SK-N-SH (cell line): Measurements from ENCODE around the gene BCL11A. TPM values are rescaled to one million over a fixed set of nuclear protein-coding genes. Genes with fewer than 3 reads are reported as not detected.

Experiments
- CTCF ChIA-PET: fragments of 300-600, 350-600 bp; formaldehyde crosslinking; extraction: SDS; loops from one replicate; lab custom pipeline; 2021; lab: Yijun Ruan, JAX
- POLR2A ChIA-PET: fragments of 350-600 bp; sonication (Branson Sonifier 250); formaldehyde crosslinking; extraction: SDS; loops from one replicate; lab custom pipeline; 2020; ENCODE audit warnings: antibody characterized with exemption, inconsistent platforms; lab: Yijun Ruan, JAX
- DNase-seq: peaks from one replicate; pipeline ENCODE4 v3.0.0; 2012
- H2AFZ ChIP-seq: fragments of 200-600 bp; sonication (generic); 2 replicates; pipeline ENCODE4 v1.8.1; 2016; ENCODE audit warnings: antibody characterized with exemption, mild to moderate bottlenecking, low read depth
- H3F3A ChIP-seq: fragments of 200-600 bp; sonication (generic); replicated peaks from 2 replicates; pipeline ENCODE3; 2016; ENCODE audit warnings: antibody characterized with exemption, mild to moderate bottlenecking; ENCODE audit not compliant: insufficient read depth
- H3K27ac ChIP-seq, 2 experiments: fragments of 200-500 bp in 1 of 2; fragments of 200-600 bp in 1 of 2; sonication (Bioruptor generic) in 1 of 2; sonication (generic), shearing (Covaris generic) in 1 of 2; 2 replicates each; pipeline versions ENCODE4 v1.5.1 to v1.6.1; 2014 to 2016; ENCODE audit warnings: low read depth in 2 of 2, inconsistent platforms in 1 of 2, low read length in 1 of 2, mild to moderate bottlenecking in 1 of 2, mixed read lengths in 1 of 2
- H3K27me3 ChIP-seq: fragments of 200-600 bp; sonication (generic), shearing (Covaris generic); 2 replicates; pipeline ENCODE4 v1.6.1; 2016; ENCODE audit warnings: mixed run types; ENCODE audit not compliant: insufficient read depth
- H3K36me3 ChIP-seq, 2 experiments: fragments of 200-500 bp in 1 of 2; fragments of 200-600 bp in 1 of 2; sonication (Bioruptor generic) in 1 of 2; sonication (generic) in 1 of 2; replicated peaks in 1 of 2; 2 replicates each; pipeline versions ENCODE3 to v1.5.1; 2014 to 2016; ENCODE audit warnings: low read length in 1 of 2, mild to moderate bottlenecking in 1 of 2; ENCODE audit not compliant: insufficient read depth in 2 of 2, control insufficient read depth in 1 of 2
- H3K4me1 ChIP-seq, 2 experiments: fragments of 200-500 bp in 1 of 2; fragments of 200-600 bp in 1 of 2; sonication (Bioruptor generic) in 1 of 2; sonication (generic), shearing (Covaris generic) in 1 of 2; 2 replicates each; pipeline versions ENCODE4 v1.5.1 to v1.6.1; 2014 to 2016; ENCODE audit warnings: low read depth in 1 of 2, low read length in 1 of 2, mixed run types in 1 of 2; ENCODE audit not compliant: insufficient read depth in 2 of 2, control insufficient read depth in 1 of 2
- H3K4me2 ChIP-seq: fragments of 200-600 bp; sonication (generic), shearing (Covaris generic); 2 replicates; pipeline ENCODE4 v1.6.1; 2017; ENCODE audit warnings: mixed run types
- H3K4me3 ChIP-seq, 2 experiments: fragments of 200-500 bp in 1 of 2; fragments of 200-600 bp in 1 of 2; sonication (Bioruptor generic) in 1 of 2; sonication (generic), shearing (Covaris generic) in 1 of 2; 2 replicates each; pipeline versions ENCODE4 v1.5.1 to v1.8.1; 2014 to 2016; ENCODE audit warnings: low read depth in 2 of 2, inconsistent platforms in 1 of 2, low read length in 1 of 2, mild to moderate bottlenecking in 1 of 2, mixed read lengths in 1 of 2, moderate library complexity in 1 of 2
- H3K79me2 ChIP-seq: fragments of 200-600 bp; sonication (generic); 2 replicates; pipeline ENCODE4 v1.8.1; 2017; ENCODE audit warnings: mild to moderate bottlenecking; ENCODE audit not compliant: insufficient read depth
- H3K9ac ChIP-seq: fragments of 200-600 bp; sonication (generic); 2 replicates; pipeline ENCODE4 v1.6.1; 2017; ENCODE audit warnings: mixed run types
- H3K9me2 ChIP-seq: fragments of 200-600 bp; sonication (generic); 2 replicates; pipeline ENCODE4 v1.6.1; 2017; ENCODE audit warnings: mixed run types
- H3K9me3 ChIP-seq: fragments of 200-600 bp; sonication (generic); 2 replicates; pipeline ENCODE4 v1.6.1; 2017; ENCODE audit warnings: mixed run types, mild to moderate bottlenecking, moderate library complexity
- H4K20me1 ChIP-seq: fragments of 200-600 bp; sonication (generic); 2 replicates; pipeline ENCODE4 v1.6.1; 2017; ENCODE audit warnings: mild to moderate bottlenecking, mixed run types; ENCODE audit not compliant: insufficient read depth
- CHD2 ChIP-seq: fragments of 150-350 bp; IDR thresholded peaks from 2 replicates; pipeline ENCODE4 v1.6.1; 2018; ENCODE audit warnings: low read length; ENCODE audit not compliant: partially characterized antibody
- CTCF ChIP-seq: fragments of 200-600 bp; sonication (generic); IDR thresholded peaks from 2 replicates; pipeline ENCODE4 v1.6.1; 2017; ENCODE audit warnings: antibody characterized with exemption, mild to moderate bottlenecking, moderate library complexity
- ELF1 ChIP-seq: IDR thresholded peaks from 2 replicates; pipeline ENCODE4 v1.4.0; 2012
- EP300 ChIP-seq, 2 experiments: IDR thresholded peaks; 2 replicates each; pipeline versions ENCODE4 v1.4.0 to v1.6.1; 2012; ENCODE audit warnings: borderline replicate concordance in 1 of 2, low read depth in 1 of 2, low read length in 1 of 2
- EZH2phosphoT487 ChIP-seq: fragments of 200-600 bp; sonication (generic); IDR thresholded peaks from 2 replicates; pipeline ENCODE4 v1.6.1; 2017; ENCODE audit warnings: low read depth, mixed run types, mild to moderate bottlenecking, antibody characterized with exemption, moderate library complexity, borderline replicate concordance
- FOXJ3 ChIP-seq: sonication (generic); formaldehyde crosslinking; IDR thresholded peaks from 2 replicates; pipeline ENCODE4 v1.5.1; 2020; ENCODE audit warnings: mild to moderate bottlenecking, missing genetic modification reagents
- FOXM1 ChIP-seq: IDR thresholded peaks from 2 replicates; pipeline ENCODE4 v1.4.0; 2012; ENCODE audit warnings: low read depth, mild to moderate bottlenecking
- MAX ChIP-seq: IDR thresholded peaks from 2 replicates; pipeline ENCODE4 v1.4.0; 2012; ENCODE audit warnings: low read depth
- MEF2A ChIP-seq: IDR thresholded peaks from 2 replicates; pipeline ENCODE4 v1.4.0; 2012; ENCODE audit warnings: low read depth, borderline replicate concordance
- MXI1 ChIP-seq: IDR thresholded peaks from 2 replicates; pipeline ENCODE4 v1.6.1; 2012; ENCODE audit warnings: mild to moderate bottlenecking, low read depth, low read length, improper control_type of control experiment
- NFIC ChIP-seq: IDR thresholded peaks from 2 replicates; pipeline ENCODE4 v1.4.0; 2012; ENCODE audit warnings: borderline replicate concordance
- NRF1 ChIP-seq: IDR thresholded peaks from 2 replicates; pipeline ENCODE4 v1.6.1; 2012; ENCODE audit warnings: low read depth, mild to moderate bottlenecking, low read length
- PBX3 ChIP-seq: IDR thresholded peaks from 2 replicates; pipeline ENCODE4; 2012
- RCOR1 ChIP-seq: fragments of 150-350 bp; IDR thresholded peaks from 2 replicates; pipeline ENCODE4 v1.6.1; 2017; ENCODE audit warnings: antibody characterized with exemption, low read length
- REST ChIP-seq: IDR thresholded peaks from 2 replicates; pipeline ENCODE4 v1.6.1; 2012; ENCODE audit warnings: mild to moderate bottlenecking, low read depth, low read length, moderate library complexity
- RFX5 ChIP-seq: IDR thresholded peaks from 2 replicates; pipeline ENCODE4 v1.6.1; 2012; ENCODE audit warnings: mild to moderate bottlenecking, improper control_type of control experiment, low read length
- RXRA ChIP-seq: IDR thresholded peaks from 2 replicates; pipeline ENCODE4 v1.4.0; 2012; ENCODE audit warnings: low read depth, mild to moderate bottlenecking, borderline replicate concordance
- SMC3 ChIP-seq: IDR thresholded peaks from 2 replicates; pipeline ENCODE4 v1.6.1; 2012; ENCODE audit warnings: low read depth, low read length, improper control_type of control experiment
- TCF12 ChIP-seq: IDR thresholded peaks from 2 replicates; pipeline ENCODE4 v1.4.0; 2012
- TEAD4 ChIP-seq: IDR thresholded peaks from 2 replicates; pipeline ENCODE4 v1.4.0; 2012; ENCODE audit warnings: mild to moderate bottlenecking, borderline replicate concordance; ENCODE audit not compliant: insufficient read depth
- USF2 ChIP-seq: fragments of 150-350 bp; IDR thresholded peaks from 2 replicates; pipeline ENCODE4 v1.6.1; 2017; ENCODE audit warnings: antibody characterized with exemption, low read length, low read depth, borderline replicate concordance
- YY1 ChIP-seq: IDR thresholded peaks from 2 replicates; pipeline ENCODE4 v1.4.0; 2012; ENCODE audit warnings: low read depth, mild to moderate bottlenecking
- WGBS: methylation state at CpG from one replicate; pipeline ENCODE4 v1.1.6; 2017; ENCODE audit warnings: low lambda C conversion rate; 5-methylcytosine and 5-hydroxymethylcytosine counted together
- polyA plus RNA-seq, 3 experiments: library from polyadenylated mRNA; depleted of rRNA; stranded (reverse); fragments of >200 nt; gene quantifications; 2 replicates each; pipeline ENCODE4 v1.2.3, GENCODE V29; 2012
- TF ChIP-seq, protein P1 (sequence below): fragments of 150-350 bp; IDR thresholded peaks from 2 replicates; pipeline ENCODE4 v1.6.1; 2016; ENCODE audit warnings: mild to moderate bottlenecking, low read depth, low read length

BCL11A gene
- polyA plus RNA-seq, 1 of the 3 experiments (the other 2 are of a cell fraction) = 1.9 TPM

- peak; percentile 84 for DNase-seq
- Histone ChIP-seq H3K4me1 (peaks cover 0 to 35% of the 10 kb centered on the region in 2 experiments; a peak in 1 of 4 replicates), H3K9me3 (no peaks in the 10 kb centered on the region), H3K36me3 (peaks cover 2 to 6% of the 10 kb centered on the region in 2 experiments), H3K27me3 (no peaks in the 10 kb centered on the region), H3K27ac (peak overlapping the region in 1 of 2 experiments; percentile 69; a peak in 2 of 4 replicates), H3K79me2 (peaks cover 55% of the 10 kb centered on the region), H2AFZ (peak overlapping the region; percentile 86; the same call in 1 of the 2 replicates), H3K9me2 (no peaks in the 10 kb centered on the region), H3K9ac (peak overlapping the region; percentile 86), H4K20me1 (no peaks in the 10 kb centered on the region), H3K4me2 (peak overlapping the region; percentile 96), H3F3A (peaks cover 6% of the 10 kb centered on the region), H3K4me3 (peak overlapping the region; percentile 75 to 98)
- 2% methylated on average over 27 of the region's 62 CpGs for WGBS
- CTCF ChIA-PET = interaction anchor here (0.6 to 4.1 kb wide), 26 partner anchors 9 to 1782 kb away, joined by 3 to 24 read pairs (median 3); no protein-coding TSS in a partner anchor
- POLR2A ChIA-PET = no interaction called here
- TF ChIP-seq SMC3 (peak; percentile 66), TCF12 (peak; percentile 34; the same call in 1 of the 2 replicates), RXRA (no peak; the same call in 1 of the 2 replicates), CTCF (peak; percentile 93), EZH2phosphoT487 (no peak), PBX3 (no peak), CHD2 (peak; percentile 54), YY1 (0 out of 2 replicates have a peak, but pooled peaks have one; percentile 54), NRF1 (no peak), RCOR1 (no peak), ELF1 (no peak), NFIC (peak; percentile 66), MEF2A (no peak), TEAD4 (peak; percentile 10; the same call in 1 of the 2 replicates), MXI1 (no peak), FOXM1 (peak; percentile 43; the same call in 1 of the 2 replicates), REST (no peak), EP300 (IDR thresholded peaks at IDR 0.05; ENCODE audit: borderline replicate concordance in 1 of 2, low read depth in 1 of 2, low read length in 1 of 2) (peak in 1 of 2 experiments; percentile 38; a peak in 1 of 4 replicates), MAX (peak; percentile 47; the same call in 1 of the 2 replicates), USF2 (no peak), FOXJ3 (CRISPR knock-in tag) (no peak), RFX5 (no peak)
- TF ChIP-seq, protein P1, sequence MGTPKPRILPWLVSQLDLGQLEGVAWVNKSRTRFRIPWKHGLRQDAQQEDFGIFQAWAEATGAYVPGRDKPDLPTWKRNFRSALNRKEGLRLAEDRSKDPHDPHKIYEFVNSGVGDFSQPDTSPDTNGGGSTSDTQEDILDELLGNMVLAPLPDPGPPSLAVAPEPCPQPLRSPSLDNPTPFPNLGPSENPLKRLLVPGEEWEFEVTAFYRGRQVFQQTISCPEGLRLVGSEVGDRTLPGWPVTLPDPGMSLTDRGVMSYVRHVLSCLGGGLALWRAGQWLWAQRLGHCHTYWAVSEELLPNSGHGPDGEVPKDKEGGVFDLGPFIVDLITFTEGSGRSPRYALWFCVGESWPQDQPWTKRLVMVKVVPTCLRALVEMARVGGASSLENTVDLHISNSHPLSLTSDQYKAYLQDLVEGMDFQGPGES = no peak
These were observed 3.1 kb downstream of the BCL11A start for GRCh38 chr2:60550178-60550983.
